HuH-7.5 (cell line): ENCODE results near the gene SLC35C1.
"Not testable (repeated sequence)": the region's sequence is repeated elsewhere in the genome, so short reads cannot be mapped to it uniquely, and the experiment has no call there.

Experiments used
- DNase-seq: peaks from one replicate; pipeline ENCODE4 v3.0.0; 2011; ENCODE audit warnings: low spot score

The SLC35C1 gene

DNA sequence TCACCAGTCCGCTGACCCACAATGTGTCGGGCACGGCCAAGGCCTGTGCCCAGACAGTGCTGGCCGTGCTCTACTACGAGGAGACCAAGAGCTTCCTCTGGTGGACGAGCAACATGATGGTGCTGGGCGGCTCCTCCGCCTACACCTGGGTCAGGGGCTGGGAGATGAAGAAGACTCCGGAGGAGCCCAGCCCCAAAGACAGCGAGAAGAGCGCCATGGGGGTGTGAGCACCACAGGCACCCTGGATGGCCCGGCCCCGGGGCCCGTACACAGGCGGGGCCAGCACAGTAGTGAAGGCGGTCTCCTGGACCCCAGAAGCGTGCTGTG, 6.1 kb downstream of the SLC35C1 start:
- DNase-seq, result no peak

DNA sequence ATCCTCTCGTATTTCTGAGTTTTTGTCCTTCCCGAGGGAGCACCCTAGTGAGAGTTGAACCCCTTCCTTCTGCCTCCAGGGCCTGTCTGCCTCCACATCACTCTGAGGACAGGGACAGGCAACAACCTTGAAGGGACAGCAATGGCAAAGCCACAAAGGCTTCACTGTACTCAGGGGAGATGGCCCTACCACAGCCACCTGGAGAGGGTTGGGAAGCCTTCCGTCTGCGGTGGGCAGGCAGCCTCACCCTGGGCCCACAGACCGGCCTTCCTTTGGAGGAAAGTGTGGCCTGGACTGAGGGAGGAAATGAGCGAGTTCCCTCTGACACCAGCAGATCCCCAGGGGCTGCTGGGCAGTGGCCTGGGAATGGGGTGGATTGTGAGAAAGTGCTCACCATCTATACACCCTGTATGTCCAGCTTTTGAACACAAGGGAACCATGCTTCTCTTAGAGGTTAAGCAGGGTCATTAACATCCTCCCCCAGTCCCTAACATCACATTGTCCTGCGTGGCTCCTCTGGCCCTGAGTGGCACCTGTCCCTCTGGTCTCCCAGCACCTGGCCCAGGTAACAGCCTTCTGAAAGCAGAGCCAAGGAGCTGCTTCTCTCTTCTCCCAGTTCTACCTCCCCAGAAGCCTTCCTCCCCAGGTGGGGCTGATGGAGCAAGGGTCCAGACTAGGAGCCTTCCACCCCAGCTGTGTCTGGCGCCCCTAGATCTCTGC, 6.8 kb downstream of the SLC35C1 start:
- DNase-seq, result no peak

DNA sequence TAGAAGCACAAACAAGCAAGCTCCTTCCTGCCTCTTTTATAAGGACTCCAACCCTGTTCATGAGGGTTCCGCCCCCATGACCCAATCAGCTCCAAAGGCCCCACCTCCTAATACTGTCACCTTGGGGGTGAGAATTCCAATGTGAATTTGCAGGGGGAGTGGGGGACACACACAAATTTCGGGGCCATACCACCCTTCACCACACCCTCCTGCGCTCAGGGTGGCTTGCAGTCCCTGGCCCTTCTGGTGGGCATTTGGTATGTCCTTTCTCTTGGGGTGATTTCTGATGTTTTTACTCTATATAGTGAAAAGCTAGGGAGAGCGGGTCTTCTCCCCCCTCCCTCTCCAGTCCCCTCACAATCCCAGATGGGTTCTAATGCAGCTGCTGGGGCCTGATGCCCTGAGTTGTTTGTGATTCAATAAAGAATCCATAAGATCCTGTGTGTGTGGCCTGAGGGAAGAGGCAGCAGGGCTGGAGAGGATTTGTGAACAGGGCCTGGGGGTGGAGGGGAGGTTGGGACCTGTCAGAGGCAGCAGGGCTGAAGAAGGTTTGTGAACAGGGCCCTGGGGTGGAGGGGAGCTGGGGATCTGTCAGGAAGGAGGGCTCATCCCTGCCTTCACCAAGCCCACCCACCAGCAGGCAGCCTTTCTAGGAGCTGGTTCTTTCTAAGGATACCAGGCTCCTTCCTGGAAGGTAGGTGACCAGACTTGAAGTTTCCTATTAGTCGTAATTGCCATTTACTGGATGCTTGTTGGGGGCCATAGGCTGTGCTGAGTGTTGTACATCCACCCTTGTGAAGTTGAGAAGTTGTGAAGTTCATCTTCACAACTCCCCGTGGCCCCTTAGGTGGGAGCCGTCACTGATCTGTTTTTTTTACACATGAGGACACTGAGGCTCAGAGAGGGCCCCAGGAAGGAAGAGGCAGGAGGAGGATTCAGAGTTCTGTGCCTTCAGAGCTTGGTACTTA, 7.9 kb downstream of the SLC35C1 start:
- DNase-seq, result no peak

DNA sequence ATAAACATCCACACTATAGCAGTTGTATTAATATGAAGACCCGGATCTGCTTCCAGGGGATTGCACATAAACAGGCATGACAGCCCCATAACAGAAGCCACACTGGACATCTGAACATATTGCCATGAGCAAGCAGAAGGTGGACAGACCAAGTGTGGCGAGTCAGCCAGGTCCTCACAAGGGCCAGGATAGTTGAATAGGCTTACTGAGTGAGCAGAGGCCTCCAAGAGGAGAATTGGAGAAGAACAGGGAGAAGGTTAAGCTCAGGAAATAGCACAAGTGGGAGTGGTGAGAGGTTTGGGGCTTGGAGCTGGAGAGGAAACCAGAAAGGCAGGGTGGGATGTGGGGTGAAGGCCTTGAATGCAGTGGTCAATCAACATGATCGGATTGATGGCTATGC, 10.8 kb downstream of the SLC35C1 start:
- peak; percentile 23 for DNase-seq

DNA sequence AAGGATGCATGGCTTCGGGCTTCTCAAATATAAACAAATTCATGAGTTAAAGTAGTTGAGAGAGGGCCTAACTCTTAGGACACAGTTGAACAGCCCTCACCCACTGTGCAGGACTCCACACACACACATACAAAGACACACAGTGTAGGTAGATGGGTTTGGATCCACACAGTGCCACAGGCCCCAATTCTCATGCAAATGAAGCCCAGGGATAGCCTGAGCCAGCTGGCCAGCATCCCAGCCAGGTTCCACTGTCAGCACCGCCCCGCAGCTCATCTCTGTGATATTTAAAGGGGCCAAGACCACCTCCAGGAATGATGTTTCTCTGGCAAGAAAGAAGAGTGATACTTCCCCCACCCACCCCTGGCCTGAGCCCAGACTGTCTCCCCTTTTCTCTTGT, 11.7 kb downstream of the SLC35C1 start:
- DNase-seq, result no peak

DNA sequence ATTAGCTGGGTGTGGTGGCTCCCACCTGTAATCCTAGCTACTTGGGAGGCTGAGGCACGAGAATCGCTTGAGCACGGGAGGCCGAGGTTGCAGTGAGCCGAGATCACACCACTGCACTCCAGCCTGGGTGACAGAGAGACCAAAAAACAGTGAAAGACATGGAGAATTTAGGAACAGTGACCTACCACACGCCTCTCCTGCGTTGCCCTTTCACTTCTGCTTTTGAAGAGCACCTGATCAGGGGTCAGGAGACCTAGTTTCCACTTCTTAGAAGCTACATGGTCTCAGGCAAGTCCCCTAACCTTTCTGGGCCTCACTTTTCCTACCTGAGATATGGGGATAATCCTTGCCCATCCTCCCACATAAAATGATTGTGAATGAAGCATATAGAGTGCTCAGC, 12.2 kb downstream of the SLC35C1 start:
- no peak for DNase-seq

DNA sequence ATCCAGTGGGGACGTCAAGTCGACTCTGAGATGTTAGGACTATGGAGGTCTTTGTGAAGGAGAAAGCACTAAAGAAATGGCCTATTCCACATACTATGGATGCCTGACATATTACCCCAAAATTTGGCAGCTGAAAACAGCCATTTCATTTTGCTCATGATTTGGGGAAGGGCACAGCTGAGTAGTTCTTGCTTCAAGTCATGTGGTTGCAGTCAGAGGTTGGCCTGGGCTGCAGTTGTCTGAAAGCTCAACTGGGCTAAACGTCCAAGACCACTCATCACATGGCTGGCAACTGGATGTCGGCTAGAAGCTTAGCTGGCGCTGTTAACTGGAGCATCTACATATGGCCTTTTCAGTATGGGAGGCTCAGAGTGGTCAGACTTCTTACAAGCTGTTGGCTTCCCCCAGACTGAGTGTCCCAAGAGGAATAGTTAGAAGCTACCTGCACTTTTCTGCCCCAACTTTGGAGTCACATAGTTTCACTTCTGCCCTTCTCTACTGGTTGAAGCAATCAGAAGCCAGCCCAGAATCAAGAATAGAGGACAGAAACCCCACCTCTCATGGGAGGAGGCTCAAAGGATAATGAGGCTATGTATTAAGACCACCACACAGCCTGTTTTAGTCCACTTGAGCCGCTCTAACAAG, 14.1 kb downstream of the SLC35C1 start:
- DNase-seq, result no peak

DNA sequence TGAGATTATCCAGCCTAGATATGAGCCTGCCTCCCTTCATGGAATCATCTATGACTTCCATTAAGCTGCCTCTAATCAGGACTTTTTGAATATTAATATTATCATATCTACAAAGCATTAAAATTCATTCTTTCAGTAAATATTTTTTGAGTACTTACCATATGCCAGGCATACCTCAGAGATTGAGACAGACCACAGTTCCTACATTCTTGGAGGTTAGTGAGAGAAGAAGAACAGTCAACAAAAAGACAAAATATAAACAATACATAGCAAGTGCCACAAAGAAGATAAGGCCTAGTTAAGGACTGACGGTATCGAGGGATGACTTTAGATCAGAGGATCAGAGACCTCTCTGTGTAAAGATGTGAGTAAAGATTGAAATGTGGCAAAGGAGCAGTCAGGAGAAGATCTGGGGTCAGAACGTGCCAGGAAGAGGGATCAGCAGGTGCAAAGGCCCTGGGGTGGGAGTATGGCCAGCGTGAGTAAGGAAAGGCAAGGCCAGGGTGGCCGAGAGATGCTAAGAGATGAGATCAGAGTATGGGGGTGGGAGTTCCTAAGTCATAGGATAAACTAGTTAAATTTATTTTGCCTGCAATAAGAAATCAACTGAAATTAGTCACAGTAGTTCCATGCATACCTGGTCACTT, 15.4 kb downstream of the SLC35C1 start:
- DNase-seq, result no peak

DNA sequence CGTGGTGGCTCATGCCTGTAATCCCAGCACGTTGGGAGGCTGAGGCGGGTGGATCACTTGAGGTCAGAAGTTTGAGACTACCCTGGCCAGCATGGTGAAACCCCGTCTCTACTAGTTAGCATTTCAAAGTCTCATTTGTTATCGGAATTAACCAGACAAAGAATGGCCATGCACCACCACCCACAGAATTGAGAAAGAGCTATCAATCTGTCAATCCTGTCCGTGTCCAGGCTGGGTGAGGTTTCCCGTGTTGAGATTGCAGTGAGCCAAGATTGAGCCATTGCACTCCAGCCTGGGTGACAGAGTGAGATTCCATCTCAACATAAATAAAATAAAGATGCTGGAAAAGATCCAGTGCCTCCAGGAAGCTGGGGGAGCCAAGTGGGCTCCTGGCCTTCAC, 21.5 kb downstream of the SLC35C1 start:
- not testable (repeated sequence) for DNase-seq

DNA sequence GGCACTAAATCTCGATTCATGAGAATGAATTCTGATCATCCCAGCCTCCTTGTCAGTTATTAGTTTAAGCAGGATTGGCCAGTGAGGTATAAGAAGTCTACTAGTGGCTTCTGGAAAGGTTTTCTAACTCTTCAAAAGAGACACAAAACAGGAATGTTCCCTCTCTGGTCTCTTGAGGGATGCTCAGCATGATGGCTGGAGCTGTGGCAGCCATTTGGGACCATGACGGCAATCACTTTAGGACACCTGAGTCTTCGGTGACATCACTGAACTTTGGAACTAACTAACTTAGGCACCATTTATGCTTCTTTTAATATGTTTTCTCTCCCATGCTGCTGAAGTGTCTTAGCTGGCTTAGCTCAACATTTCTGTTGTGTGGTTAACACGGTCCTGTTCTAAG, 22.2 kb downstream of the SLC35C1 start:
- DNase-seq, result no peak

DNA sequence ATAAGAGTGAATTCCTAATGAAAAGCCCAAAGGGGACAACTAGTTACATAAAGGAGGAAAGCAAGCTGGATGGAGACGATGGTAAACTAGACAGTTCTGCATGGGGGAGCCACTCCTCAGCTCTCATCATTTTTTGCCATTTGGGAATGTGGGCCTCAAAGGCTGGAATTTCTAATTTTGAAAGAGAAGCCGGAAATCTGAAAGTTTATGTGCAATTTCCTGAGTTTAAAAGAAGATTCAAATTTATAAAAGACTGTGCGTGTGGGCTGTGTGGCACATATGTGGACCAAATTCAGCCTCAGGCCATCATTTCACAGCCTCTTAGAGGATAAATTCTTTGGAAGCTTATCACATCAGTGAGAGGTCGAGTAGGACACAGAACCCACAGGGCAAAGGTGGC, 24.0 kb downstream of the SLC35C1 start:
- no peak for DNase-seq

DNA sequence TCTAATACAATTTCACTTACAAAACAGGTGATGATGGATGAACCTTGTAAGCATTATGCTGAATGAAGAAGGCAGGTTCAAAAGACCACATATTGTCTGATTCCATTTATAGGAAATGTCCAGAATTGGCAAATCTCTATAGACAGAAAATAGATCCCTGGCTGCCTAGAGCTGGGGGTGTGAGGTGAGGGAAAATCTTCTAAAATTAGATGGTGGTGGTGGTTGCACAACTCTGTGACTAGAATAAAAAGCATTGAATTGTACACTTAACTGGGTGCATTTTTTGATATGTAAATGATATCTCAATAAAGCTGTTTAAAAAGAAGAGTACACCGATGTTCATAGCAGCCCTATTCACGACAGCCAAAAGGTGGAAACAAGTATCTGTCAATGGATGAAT, 25.6 kb downstream of the SLC35C1 start:
- DNase-seq, result no peak

DNA sequence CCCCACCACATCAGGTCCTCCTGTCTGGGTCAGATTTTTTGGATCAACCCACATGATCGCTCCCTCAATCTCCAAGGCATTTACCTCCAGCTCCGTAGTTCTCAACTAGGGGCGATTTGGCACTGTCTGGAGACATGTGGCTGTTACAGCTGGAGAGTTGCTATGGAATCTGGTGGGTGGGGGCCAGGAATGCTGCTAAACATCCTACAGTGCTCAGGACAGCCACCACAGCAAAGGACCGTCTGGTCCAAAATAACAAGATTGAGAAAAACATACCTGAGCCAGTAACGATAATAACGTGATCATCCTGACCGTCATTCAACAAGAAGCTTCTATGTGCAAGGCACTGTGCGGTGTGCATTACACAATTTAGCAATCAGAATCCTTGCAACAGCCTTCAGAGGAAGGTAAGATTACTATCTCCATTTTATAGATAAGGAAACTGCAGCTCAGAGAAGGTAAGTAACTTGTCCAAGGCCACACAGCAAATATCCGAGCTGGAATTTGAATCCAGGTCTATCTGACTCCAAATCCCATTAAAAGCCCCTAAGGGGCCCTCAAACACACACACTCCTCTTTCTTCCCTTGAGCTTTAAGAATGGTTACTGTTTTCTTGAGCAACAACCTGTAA, 28.0 kb downstream of the SLC35C1 start:
- no peak for DNase-seq

DNA sequence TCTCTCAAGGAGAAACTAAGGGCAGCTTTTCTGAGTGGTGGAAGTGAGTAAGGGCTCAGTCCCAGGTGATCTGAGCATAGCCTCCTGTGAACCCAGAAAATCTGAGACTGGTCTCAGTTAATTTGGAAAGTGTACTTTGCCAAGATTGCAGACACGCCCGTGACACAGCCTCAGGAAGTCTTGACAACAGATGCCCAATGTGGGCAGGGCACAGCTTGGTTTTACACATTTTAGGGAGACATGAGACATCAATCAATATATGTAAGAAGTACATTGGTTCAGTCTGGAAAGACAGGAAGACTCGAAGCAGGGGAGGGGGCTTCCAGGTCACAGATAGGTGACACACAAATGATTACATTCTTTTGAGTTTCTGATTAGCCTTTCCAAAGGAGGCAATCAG, 28.8 kb downstream of the SLC35C1 start:
- no peak for DNase-seq

DNA sequence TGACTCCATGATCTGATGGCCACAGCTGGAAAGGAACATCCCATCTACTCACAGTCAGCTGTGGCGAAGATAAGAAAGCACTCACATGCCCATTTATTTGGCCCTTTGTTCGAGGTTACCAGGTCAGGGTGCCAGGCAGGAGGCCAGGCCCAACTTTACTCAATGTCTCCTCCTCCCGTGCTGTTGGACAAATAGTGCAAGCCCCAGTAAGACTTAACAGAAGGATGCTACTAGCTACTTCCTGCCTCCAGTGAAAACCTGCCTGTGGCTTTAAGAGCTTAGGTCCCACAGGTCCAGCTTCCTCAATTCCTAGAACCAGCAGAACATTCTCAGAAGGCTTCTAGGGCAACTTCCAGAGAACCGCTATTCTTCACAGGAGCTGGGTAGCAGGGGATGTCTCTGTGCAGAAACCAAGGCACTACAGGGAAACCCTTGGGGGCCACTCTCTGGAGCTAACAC, 29.4 kb downstream of the SLC35C1 start:
- DNase-seq, result no peak

DNA sequence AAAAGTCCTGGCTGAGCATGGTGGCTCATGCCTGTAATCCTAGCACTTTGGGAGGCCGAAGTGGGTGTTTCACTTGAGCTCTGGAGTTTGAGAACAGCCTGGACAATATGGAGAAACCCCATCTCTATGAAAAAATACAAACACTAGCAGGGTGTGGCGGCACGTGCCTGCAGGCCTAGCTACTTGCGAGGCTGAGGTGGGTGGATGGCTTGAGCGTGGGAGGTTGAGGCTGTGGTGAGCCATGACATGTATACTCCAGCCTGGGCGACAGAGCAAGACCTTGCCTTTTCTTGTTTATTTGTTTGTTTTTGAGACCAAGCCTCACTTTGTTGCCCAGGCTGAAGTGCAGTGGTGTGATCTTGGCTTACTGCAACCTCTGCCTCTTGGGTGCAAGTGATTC, 34.3 kb downstream of the SLC35C1 start:
- no peak for DNase-seq

DNA sequence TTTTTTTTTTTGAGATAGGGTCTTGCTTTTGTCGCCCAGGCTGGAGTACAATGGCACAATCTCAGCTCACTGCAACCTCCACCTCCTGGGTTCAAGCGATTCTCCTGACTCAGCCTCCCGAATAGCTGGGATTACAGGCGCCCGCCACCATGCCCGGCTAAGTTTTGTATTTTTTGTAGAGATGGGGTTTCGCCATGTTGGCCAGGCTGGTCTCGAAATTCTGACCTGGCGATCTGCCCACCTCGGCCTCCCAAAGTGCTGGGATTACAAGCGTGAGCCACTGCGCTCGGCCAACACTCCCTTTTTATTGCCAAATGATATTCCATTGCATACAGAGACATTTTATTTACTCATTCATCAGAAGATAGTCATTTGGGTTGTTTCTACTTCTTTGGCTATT, 35.3 kb downstream of the SLC35C1 start:
- DNase-seq, result not testable (repeated sequence)

DNA sequence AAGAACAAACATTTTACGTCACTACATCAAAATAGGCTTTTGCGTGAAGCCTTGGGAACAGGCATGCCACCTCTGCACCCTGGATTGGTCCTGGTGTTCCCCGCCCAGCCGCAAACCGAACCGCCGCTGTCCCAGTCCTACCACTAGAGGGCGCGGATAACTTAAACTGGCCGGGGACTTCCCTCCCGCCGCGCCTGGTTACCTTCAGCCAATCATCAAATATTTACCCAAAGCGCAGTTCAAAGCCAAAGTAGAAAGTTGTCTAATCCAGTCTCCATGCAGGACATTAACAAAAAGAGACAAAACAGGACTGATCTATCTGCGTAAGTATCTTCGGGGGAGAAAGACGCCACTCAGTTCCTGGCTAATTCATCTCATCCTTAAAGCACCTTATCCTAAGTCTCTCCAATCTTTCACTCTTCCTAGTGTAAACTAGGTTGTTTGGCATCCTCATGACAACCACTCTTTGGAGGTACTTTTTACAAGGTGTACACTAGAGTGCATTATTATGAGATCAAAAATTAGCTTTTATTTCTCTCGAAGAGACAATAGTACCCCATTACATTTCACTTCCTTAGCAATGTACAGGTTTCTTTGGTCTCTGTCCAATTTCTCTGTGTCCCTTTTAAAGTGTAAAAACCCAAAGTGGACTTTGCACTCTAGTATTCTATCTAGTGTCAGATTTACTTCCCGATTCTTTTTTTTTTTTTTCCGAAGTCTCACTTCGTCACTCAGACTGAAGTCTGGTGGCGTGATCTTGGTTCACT, 38.4 kb downstream of the SLC35C1 start:
- DNase-seq, result peak; percentile 74

DNA sequence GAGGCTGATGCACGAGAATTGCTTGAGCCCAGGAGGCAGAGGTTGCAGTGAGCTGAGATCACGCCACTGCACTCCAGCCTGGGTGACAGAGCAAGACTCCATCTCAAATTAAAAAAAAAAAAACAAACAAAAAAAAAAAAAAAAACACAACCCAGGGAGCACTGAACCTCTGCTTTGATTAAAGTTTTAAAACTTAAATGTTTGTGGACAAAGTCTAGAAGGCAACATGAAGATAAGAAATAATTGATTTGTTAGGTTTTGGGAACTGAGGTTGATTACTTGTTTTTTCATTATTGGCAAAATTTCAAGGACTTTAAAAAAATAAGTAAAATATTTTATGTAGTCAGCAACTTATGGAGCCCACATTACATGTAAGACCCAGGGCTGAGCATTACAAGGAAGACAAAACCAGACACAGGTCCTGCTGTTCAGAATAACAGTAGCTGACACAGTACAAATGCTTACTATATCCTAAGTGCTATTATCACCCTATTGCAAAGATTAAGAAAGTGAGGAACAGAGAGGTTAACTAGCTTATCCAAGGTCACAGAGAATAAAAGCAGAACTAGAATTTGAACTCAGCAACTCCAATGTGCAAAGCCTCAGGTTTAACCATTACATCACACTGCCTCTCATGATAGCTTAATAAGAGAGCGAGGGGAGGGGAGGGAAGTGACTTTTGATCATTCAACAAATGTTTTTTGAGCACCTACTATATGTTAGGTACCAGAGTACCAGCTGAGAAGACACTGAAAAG, 40.1 kb downstream of the SLC35C1 start:
- no peak for DNase-seq

DNA sequence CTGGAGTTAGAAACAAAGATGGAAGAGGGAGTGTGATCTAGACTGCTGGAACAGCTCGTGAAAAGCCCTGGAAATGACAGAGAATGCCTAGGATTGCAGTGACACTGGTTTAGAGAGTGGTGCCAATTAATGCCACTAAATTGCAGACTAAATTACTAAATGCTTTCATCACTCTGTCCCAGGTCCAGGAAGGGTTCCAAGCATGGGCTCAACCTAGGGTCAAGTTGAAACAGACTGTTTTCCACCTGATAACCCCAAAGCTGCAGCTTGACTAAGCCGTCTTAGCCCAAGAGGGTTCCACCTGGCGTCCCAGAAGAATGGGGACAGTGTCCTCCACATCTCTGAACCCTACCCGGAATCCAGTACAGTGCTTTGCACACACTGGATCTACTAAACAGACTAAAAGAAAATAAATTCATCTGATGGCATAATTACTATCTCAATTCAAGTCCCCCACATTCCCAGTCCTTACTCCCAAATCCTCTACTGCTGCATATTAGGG, 41.3 kb downstream of the SLC35C1 start:
- no peak for DNase-seq
